Middle frontal gyrus (tissue), 1 donor: ENCODE results near the gene GRID1.
A peak's percentile ranks its signal among the peaks of the same experiment; 100 is the strongest.
"Not testable (repeated sequence)": the region's sequence is repeated elsewhere in the genome, so short reads cannot be mapped to it uniquely, and the experiment has no call there.

Experiments used
- DNase-seq: peaks from one replicate; pipeline ENCODE4 v3.0.0-alpha.2; 2015; ENCODE audit warnings: low spot score; ENCODE audit errors: extremely low spot score

Gene GRID1

GRCh38 chr10:86391986-86392722 lies 25.6 kb upstream of the GRID1 start:
- DNase-seq = no peak

DNA sequence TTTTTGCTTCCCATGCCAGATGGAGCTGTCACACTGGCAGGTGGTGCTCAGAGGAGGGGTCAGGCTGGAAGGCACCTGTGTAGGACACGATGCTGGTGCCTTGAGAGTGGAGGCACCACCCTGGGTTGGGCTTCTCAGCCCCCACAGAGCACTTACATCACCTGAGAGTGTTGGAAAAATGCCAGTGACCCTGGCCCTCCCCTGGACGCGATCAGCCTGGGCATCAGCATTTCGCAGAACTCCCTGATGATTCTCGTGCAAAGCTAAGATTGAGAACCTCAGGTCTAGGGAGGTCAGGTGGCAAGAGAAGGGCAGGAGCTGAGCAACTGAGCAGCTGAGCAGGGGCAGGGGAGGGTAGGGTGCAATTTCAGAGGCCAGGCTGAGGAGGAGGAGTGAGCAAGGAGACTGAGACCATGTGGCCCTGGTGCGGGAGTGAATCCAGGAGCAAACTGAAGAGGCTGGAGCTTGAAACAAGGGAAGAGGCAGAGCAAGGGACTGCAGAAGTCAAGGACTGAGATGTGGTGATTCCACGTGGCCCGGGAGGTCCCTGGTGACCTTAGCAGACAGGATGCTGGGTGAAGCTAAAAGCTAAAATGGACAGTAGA lies 24.7 kb upstream of the GRID1 start:
- no peak for DNase-seq

- DNase-seq = no peak
Observed at GRCh38 chr10:86390337-86391120, 23.9 kb upstream of the GRID1 start.

DNA sequence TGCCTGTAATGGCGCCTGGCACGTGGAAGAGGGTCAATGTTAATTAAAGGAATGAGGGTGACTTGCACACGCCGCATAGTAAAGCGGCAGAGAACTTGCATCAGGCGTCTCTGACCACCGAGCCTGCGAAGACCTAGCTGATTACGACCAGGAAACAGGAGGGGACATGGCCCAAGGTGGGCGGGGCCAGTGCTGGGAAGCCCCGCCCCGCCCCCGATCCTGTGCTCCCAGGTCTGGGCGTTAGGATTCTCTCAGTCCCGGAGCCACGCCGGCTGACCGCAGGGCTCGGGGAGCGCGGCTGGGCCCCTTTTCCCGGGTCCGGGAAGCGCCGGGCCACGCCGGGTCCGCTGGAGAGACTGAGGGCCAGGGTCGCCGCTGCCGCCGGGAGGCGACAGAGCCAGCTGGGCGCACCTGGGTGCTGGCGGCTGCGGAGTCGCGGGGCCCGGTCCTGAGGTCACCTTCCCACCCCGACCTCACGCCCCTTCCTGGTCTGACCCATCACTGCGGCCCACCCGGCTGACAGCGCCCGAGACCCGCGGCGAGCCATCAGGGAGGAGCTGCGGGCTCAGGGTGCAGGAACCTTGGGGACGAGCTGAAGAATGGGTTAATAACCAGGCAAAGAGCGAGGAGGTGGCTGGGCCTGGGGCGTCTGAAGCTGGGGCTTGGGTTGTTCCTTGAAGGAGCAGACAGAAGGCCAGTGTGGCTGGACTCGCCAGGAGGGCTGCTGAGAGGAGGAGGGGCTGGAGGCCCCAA lies 23.0 kb upstream of the GRID1 start:
- no peak for DNase-seq

DNA sequence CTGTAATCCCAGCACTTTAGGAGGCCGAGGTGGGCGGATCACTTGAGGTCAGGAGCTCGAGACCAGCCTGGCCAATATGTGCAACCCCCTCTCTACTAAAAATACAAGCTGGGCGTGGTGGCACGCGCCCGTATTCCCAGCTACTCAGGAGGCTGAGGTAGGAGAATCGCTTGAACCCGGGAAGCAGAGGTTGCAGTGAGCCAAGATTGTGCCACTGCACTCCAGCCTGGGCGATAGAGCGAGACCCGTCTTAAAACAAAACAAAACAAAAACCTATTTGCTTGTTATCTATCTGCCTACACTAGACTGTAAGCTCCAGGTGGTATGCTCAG lies 22.5 kb upstream of the GRID1 start:
- not testable (repeated sequence) for DNase-seq

- DNase-seq = no peak
Observed at GRCh38 chr10:86388119-86388704, 21.6 kb upstream of the GRID1 start.

DNA sequence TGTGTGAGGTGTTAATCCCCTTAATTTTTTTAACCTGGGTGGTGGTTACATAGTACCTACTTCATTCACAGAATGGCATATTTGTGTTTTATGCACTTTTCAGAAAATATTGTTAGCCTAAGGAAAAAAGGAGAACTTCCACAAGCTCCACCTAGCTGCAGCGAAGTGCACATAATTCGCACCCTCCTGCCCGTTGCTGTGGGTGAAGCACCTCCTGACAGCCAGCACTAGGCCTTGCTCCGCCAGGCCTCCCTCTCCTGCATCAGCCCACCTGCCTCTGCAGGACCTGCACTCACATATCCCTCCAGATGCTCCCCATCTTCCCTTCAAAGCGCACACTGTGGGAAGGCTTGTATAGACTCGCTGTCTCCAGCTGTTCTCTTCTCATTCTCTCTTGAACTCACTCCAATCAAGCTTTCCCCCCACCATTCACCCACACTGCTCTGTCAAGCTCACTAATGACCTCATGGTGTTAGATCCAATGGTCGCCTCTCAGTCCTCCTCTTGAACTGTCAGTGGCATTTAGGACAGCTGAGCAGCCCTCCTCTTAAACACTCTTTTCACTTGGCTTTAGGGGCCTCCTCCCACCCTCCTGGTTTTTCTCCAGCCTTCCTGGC lies 20.7 kb upstream of the GRID1 start:
- no peak for DNase-seq

DNA sequence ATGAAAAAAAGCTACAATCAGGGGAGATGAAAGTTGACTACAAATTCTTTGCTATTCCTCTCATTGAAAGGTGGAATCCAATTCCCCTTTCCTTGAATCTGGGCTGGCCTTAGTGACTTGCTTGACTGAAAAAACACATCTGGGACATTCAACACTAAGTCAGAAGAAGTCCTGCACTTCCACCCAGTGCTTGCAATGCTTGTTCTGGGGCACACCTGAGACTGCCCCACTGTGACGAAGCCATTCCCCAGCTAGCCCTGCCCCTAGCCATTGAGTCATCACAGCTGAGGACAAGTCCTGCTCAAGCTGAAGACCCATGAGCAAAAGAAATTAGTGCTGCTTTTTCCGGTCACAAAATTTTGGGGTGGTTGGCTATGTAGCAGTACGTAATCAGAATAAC lies 19.2 kb upstream of the GRID1 start:
- DNase-seq = no peak

DNA sequence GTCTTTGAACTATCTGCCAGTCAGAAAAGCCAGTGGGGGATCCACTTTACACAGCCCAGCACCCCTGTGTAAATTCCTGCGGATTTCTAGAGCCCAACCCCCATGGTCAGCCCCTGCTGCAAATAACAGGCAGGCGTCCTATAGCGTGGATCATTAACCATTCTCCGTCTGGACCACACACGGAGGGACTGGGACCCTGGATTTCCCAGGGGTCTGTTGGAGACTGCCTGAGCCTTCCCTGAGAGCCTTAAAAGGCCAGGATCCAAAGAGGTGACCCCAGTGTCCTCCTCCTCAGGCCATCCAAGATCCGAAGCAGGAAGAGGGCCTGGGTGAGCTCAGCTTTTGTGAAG lies 11.2 kb upstream of the GRID1 start:
- no peak for DNase-seq

- peak; percentile 58 for DNase-seq
Observed at GRCh38 chr10:86376852-86377796, 10.5 kb upstream of the GRID1 start.

DNA sequence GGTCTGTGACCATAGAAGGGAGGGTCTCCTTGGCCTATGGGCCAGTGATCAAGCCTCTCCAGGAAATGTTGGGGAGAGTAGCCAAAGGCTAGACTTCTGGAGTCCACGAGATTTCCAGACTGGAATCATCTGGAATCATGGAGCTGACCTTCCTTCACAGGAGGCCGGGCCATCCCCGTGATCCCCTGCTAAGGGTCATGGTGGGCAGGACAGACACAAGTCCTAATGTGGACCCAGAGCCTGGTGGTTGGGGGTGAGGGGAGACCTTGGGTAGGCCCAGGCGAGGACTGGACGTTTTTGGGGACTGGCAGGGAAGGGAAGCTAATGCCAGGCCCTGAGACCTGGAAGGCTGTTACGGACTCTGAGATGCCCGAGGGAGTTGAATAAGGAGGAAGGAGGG lies 9.8 kb upstream of the GRID1 start:
- no peak for DNase-seq

- no peak for DNase-seq
Observed at GRCh38 chr10:86375204-86375603, 8.6 kb upstream of the GRID1 start.

GRCh38 chr10:86374664-86375063 lies 8.1 kb upstream of the GRID1 start:
- DNase-seq = no peak

DNA sequence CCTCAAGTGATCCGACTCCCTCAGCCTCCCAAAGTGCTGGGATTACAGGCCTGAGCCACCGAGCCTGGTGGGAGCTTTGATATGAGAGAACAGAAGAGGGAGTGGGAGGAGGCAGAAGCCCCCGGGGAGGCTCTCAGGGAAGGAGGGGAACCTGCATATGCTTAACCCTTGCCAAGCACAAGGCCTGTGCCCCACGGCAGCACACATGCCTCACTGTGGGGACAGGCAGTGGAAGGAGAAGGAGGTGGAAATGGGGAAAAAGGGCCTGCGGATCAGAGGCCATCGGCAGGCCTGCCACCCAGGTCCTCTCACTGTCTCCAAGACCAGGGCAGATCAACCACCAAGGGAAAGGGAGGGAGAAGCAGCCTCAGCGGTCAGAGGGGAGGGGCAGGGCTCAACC lies 7.2 kb upstream of the GRID1 start:
- DNase-seq = no peak

DNA sequence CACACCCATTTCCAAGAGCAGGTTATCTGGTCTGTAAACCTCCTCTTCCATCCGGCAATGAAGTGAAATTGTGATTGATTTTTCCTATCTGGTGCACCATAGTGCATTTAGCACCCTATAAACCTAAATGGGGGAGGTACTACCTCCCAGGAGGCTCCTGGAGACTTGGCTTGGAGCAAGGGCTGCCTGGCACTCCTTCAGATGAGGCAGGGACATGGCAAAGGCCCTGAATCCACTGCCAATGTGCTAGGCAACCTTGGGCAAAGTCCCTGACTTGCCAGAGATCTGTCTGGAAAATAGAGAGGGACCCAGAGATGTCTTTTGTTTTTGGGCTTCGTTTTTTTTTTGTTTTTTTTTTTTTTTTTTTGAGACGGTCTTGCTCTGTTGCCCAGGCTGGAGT lies 6.7 kb upstream of the GRID1 start:
- no peak for DNase-seq

DNA sequence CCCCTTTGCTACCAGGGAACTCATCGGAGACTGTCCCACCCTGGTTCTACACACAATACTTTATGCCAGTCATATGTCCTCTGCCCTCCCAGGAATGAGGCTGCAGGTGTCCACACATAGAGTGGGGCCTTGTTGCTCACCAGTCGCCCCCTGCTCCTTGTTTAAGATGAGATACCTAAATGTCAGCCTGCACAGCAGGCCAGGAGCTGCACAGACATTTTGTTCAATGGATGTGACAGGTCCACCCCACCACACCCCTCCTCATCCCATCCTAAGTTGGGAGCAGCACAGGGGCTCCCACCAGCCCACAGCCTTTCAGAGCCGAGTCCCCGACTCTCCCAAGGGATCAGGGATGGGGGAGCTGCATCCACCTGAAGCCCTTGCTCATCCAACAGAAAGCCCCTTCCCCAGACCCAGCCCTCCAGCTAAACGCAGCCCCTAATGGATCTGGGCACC lies 6.2 kb upstream of the GRID1 start:
- DNase-seq = no peak

DNA sequence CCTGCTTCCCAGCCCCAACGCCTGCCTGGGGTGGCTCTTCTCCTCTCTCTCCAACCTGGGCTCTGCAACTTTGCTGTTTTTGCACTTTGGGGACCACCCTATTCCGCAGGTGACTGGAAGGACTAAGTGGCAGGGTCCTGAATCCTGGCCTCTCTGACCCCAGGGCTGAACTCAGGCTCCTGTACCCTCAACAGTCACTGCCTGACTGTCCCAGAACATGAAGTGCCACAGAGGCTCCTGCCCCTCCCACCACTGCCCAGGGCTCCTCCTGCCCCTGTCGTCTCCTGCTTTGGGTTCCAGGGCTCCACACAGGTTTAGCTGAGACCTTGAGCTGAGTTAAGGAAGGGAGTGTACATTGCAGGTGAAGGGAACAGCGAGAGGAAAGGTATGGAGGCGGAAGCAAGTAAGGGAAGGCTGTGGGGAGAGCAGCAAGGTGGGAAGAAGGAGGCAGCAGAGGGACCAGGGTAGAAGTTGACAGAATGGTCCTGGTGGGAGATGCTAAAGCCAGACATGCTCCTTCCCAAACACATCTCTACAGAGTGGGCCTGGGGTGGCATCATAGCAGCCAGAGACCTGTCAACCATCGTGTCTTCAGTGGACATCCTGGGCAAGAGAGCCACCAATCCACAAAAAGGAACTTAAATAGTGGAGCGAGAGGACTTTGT lies 5.7 kb upstream of the GRID1 start:
- no peak for DNase-seq

- no peak for DNase-seq
Observed at GRCh38 chr10:86371691-86372090, 5.1 kb upstream of the GRID1 start.

- DNase-seq = no peak
Observed at GRCh38 chr10:86371116-86371515, 4.5 kb upstream of the GRID1 start.
